Kidney (tissue), 14 donors: ENCODE results near the gene CLEC2L. TPM values are rescaled to one million over a fixed set of nuclear protein-coding genes. Genes with fewer than 3 reads are reported as not detected.

Source experiments
- DNase-seq, 5 donors: peaks; one replicate each; pipeline ENCODE4 v3.0.0-alpha.2; 2013 to 2020
- FAIRE-seq: peaks from 2 replicates; lab custom pipeline; 2012; peaks lifted over from hg19 to GRCh38; lab: Jason Lieb, UNC
- H3K27ac ChIP-seq, 2 donors: one replicate each; pipeline ENCODE4 v1.7.0; 2013; ENCODE audit warnings: low read depth in 2 of 2, low read length in 2 of 2, inconsistent platforms in 1 of 2
- H3K27me3 ChIP-seq: one replicate; pipeline ENCODE4 v1.7.1; 2013; ENCODE audit warnings: low read length, inconsistent platforms; ENCODE audit not compliant: control insufficient read depth, insufficient read depth
- H3K36me3 ChIP-seq, 3 donors: one replicate each; pipeline versions ENCODE4 v1.7.0 to v1.7.1; 2013; ENCODE audit warnings: low read length in 3 of 3, control low read depth in 1 of 3, inconsistent platforms in 1 of 3; ENCODE audit not compliant: insufficient read depth in 3 of 3, control insufficient read depth in 2 of 3
- H3K4me1 ChIP-seq, 3 donors: one replicate each; pipeline versions ENCODE4 v1.7.0 to v1.7.1; 2013; ENCODE audit warnings: low read length in 3 of 3, inconsistent platforms in 1 of 3, low read depth in 1 of 3; ENCODE audit not compliant: control insufficient read depth in 2 of 3, insufficient read depth in 2 of 3
- H3K4me3 ChIP-seq, 3 donors: one replicate each; pipeline versions ENCODE4 v1.7.0 to v1.8.1; 2013; ENCODE audit warnings: low read length in 3 of 3, control low read depth in 1 of 3, inconsistent platforms in 1 of 3
- H3K9ac ChIP-seq, 3 donors: one replicate each; pipeline versions ENCODE4 v1.7.0 to v1.7.1; 2013; ENCODE audit warnings: low read length in 3 of 3, control low read depth in 1 of 3, inconsistent platforms in 1 of 3
- H3K9me3 ChIP-seq, 3 donors: one replicate each; pipeline versions ENCODE4 v1.7.0 to v1.7.1; 2013; ENCODE audit warnings: low read length in 3 of 3, control low read depth in 1 of 3, inconsistent platforms in 1 of 3; ENCODE audit not compliant: control insufficient read depth in 2 of 3, insufficient read depth in 1 of 3
- intact Hi-C: fragments of 100-400 bp; cut with DNase I; formaldehyde crosslinking; loops from one replicate; pipeline ENCODE4 v1.11.1; 2022
- polyA plus RNA-seq: library from polyadenylated mRNA; stranded (reverse); fragments of 350-450 nt; fragmentation: Illumina TruSeq; extraction: RNeasy Lipid Tissue Mini Kit (QIAGEN cat#74804); gene quantifications from one replicate; pipeline ENCODE4 v1.2.3, GENCODE V29; 2014; ENCODE audit warnings: low read depth, low replicate concordance; ENCODE audit not compliant: insufficient read depth
- total RNA-seq: library from RNA; stranded (reverse); fragmentation: NEBNext Ultra II Directional; extraction: Animal tissue kit (Norgen Biotek cat#: 25700); gene quantifications from one replicate; pipeline ENCODE4 v1.2.1, GENCODE V29; 2021
- TF ChIP-seq, protein P1 (sequence below): IDR thresholded peaks from 3 replicates; pipeline ENCODE4 v1.5.1; 2012; ENCODE audit warnings: mild to moderate bottlenecking, moderate library complexity, borderline replicate concordance; ENCODE audit not compliant: insufficient read depth; ENCODE audit errors: extremely low read depth
- donor health status: control.
- donor health status: control.
- donor health status: control.
- donor health status: control.
- donor health status: control.
- donor health status: DM: yes; HTN: yes; CAD: no.
- donor health status: Normal renal cell carcinoma (clear cell type).

CLEC2L gene
- total and polyA plus RNA-seq, 2 donors from 2014 or later: not detected

DNA sequence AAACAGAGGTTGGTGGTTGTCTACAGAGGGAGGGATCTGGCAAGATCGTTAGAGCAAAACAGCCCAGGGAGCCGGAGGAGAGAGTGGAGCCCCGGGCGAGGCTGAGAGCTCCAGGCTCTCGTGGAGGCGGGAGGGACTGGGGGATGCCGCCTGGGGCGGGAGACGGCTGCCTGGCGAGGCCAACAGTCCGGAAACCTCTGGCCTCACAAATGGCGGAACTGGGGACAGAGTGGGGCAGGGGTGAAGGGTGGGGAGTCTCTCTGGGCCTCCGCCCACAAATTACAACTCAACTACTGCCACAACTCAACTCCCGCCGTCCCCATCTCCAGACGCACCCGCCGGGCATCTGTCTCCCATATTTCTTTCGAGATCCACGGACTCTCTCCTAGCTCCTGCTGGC is 47.7 kb downstream of the CLEC2L start:
- peaks cover 0 to 21% (median 12%) of the 10 kb centered on the region in 3 donors for H3K36me3 ChIP-seq
- no peaks in the 10 kb centered on the region for H3K9me3 ChIP-seq
- TF ChIP-seq, protein P1, sequence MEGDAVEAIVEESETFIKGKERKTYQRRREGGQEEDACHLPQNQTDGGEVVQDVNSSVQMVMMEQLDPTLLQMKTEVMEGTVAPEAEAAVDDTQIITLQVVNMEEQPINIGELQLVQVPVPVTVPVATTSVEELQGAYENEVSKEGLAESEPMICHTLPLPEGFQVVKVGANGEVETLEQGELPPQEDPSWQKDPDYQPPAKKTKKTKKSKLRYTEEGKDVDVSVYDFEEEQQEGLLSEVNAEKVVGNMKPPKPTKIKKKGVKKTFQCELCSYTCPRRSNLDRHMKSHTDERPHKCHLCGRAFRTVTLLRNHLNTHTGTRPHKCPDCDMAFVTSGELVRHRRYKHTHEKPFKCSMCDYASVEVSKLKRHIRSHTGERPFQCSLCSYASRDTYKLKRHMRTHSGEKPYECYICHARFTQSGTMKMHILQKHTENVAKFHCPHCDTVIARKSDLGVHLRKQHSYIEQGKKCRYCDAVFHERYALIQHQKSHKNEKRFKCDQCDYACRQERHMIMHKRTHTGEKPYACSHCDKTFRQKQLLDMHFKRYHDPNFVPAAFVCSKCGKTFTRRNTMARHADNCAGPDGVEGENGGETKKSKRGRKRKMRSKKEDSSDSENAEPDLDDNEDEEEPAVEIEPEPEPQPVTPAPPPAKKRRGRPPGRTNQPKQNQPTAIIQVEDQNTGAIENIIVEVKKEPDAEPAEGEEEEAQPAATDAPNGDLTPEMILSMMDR: no peak
- no peak overlapping the region for H3K4me3 ChIP-seq
- H3K27me3 ChIP-seq: no peaks in the 10 kb centered on the region
- FAIRE-seq (no peak), DNase-seq (peak in 1 of 5 donors; percentile 27)
- H3K9ac ChIP-seq: no peak overlapping the region
- no peaks in the 10 kb centered on the region for H3K4me1 ChIP-seq
- H3K27ac ChIP-seq: no peak overlapping the region
- intact Hi-C loops: no loop called here

DNA sequence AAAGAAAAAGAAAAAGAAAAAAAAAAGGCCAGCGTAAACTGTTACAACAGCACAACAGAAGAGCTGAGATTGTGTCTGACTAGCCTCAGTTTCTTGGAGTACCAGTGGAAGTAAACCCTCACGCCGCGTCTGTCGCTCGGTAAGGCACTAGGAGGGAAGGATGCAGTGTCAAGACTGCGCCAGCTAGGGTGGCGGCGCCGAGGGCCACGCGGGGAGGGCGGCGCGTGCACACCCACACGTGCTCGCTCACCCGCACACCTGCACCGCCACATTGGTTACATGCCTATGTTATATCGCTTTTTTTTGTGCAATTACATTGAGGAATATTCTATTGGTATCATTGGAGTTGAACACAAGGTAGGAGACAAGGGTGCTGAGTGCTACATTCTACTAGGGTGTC is 48.2 kb downstream of the CLEC2L start:
- no peak for DNase-seq
- no peak for FAIRE-seq
- Histone ChIP-seq H3K9me3 (no peaks in the 10 kb centered on the region), H3K4me3 (no peak overlapping the region), H3K9ac (no peak overlapping the region), H3K36me3 (peaks cover 0 to 26% (median 13%) of the 10 kb centered on the region in 3 donors), H3K4me1 (no peaks in the 10 kb centered on the region), H3K27ac (no peak overlapping the region), H3K27me3 (no peaks in the 10 kb centered on the region)
- TF ChIP-seq, protein P1: no peak
- intact Hi-C loops: no loop called here

DNA sequence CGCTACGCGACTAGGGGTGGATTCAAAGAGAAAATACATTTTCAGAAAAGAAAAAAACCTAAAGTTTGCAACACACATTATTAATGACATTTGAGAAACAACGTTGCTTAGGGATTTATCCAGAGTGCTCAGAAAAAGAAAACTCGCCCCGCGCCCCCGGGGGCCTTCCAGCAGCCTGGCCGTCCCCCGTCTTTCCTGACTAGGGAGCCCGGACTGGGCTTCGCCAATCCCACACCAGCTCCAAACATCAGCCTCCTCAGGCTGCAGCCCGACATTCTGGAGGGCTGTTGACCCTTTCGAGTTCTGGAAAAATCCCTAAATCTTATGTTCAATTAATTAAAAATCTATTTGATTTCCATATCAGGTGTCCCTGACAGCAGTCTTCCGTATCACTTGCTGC is 48.6 kb downstream of the CLEC2L start:
- Histone ChIP-seq H3K9ac (no peak overlapping the region), H3K4me1 (no peaks in the 10 kb centered on the region), H3K27ac (no peak overlapping the region), H3K4me3 (no peak overlapping the region), H3K9me3 (no peaks in the 10 kb centered on the region), H3K27me3 (no peaks in the 10 kb centered on the region), H3K36me3 (peaks cover 0 to 27% (median 13%) of the 10 kb centered on the region in 3 donors)
- TF ChIP-seq, protein P1: no peak
- no peak for DNase-seq
- FAIRE-seq: no peak
- intact Hi-C loops: no loop called here

DNA sequence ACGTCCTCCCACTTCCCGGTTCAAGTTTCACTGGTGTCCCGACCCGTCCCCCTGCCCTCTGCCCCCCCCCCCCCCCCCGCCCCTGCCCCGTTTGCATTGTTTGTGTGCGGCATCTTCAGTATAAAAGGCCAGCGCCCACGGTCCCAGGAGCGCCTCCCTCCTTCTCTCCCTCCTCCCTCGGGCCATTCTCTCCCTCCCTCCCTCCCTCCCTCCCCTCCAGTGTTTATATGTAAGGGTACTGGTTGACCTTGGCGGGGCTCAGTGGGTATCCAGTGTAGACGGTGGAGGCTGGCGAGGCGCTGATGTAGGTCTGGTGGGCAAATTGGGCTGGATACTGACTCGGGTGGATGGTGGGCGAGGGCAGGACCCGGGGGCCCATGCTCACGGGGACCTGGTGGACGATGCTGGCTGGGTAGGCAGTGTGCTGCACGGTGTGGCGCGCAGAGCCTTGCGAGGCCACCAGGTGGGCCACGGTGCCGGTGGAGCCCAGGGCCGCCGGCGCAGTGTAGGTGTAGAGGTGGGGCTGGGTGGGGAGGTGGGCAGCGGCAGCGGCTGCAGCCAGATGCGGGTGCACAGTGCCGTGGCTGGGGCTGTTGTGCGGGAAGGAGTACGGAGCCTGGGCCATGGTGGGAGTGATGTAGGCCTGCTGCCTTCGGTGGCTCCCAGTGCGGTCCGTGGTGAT is 49.4 kb downstream of the CLEC2L start:
- peak in 2 of 5 donors; percentile 33 to 56 for DNase-seq
- Histone ChIP-seq H3K4me1 (no peaks in the 10 kb centered on the region), H3K36me3 (peaks cover 0 to 27% (median 11%) of the 10 kb centered on the region in 3 donors), H3K27me3 (no peaks in the 10 kb centered on the region), H3K9ac (no peak overlapping the region), H3K27ac (no peak overlapping the region), H3K4me3 (no peak overlapping the region), H3K9me3 (no peaks in the 10 kb centered on the region)
- intact Hi-C loops: no loop called here
- TF ChIP-seq, protein P1: no peak
- FAIRE-seq: no peak
